Activated CD8-positive, alpha-beta memory T cell treated with anti-CD3 and anti-CD28 coated beads, Interleukin-2, amount 50 U/mL, for 48 hours (primary cell): Measurements from ENCODE around the gene MTO1.
"Not testable (repeated sequence)": the region's sequence is repeated elsewhere in the genome, so short reads cannot be mapped to it uniquely, and the experiment has no call there.

Experiments used
- DNase-seq: peaks from one replicate; pipeline ENCODE4 v3.0.0-alpha.2; 2020

Gene MTO1, protein sequence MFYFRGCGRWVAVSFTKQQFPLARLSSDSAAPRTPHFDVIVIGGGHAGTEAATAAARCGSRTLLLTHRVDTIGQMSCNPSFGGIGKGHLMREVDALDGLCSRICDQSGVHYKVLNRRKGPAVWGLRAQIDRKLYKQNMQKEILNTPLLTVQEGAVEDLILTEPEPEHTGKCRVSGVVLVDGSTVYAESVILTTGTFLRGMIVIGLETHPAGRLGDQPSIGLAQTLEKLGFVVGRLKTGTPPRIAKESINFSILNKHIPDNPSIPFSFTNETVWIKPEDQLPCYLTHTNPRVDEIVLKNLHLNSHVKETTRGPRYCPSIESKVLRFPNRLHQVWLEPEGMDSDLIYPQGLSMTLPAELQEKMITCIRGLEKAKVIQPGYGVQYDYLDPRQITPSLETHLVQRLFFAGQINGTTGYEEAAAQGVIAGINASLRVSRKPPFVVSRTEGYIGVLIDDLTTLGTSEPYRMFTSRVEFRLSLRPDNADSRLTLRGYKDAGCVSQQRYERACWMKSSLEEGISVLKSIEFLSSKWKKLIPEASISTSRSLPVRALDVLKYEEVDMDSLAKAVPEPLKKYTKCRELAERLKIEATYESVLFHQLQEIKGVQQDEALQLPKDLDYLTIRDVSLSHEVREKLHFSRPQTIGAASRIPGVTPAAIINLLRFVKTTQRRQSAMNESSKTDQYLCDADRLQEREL

DNA sequence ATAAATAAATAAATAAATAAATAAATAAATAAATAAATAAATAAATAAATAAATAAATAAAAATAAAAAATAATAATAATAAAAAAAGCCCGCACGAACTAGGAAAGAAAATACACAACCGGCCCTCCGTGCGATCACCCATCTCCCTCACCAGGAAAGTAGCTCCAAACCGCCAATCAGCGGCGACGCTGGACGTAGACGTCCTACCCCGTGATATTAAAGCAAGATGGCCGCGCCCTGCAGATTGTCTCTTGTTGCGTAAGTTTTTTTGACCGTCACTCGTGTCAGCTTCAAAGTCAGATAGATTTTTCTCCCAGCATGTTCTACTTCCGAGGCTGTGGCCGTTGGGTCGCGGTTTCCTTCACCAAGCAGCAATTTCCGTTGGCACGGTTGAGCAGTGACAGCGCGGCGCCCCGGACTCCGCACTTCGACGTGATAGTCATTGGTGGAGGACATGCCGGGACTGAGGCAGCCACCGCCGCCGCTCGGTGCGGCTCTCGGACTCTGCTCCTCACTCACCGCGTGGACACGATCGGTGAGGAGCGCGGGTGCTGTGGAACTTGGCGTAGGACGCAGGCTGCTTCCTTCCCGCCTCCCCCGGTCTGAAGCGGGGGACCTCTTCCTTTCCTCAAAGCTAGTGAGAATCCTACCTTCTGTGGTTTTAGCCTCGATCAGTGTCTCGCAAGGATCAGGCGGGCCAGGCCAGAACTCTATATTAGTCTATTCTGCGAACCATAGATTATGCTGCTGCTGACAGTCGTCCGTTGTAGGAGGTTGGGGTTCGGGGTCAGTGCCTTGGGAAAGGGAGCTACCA lies at the start of gene MTO1:
TSS of gene MTO1 (plus strand) at position 201 of the 814 bp plus-strand sequence. CDS start at position 319, 118 bp downstream.
- DNase-seq = peak; percentile 88

DNA sequence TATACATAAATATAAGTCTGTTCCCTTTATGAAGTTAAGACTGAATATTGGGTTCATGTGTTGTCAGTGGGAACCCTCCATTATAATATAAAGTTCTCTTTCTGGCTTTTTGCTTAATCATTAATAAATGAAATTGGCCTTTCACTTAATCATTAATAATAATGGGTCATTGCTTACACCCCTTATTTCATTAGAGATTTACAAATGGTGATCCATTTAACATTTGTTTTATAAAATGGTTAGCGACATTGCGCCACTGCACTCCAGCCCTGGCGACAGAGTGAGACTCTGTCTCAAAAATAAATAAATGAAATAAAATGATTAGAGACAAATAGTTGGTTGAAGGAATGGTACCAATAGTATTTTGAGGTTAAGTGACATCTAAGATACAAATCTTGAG lies 48.4 kb upstream of the MTO1 start:
- DNase-seq = no peak

DNA sequence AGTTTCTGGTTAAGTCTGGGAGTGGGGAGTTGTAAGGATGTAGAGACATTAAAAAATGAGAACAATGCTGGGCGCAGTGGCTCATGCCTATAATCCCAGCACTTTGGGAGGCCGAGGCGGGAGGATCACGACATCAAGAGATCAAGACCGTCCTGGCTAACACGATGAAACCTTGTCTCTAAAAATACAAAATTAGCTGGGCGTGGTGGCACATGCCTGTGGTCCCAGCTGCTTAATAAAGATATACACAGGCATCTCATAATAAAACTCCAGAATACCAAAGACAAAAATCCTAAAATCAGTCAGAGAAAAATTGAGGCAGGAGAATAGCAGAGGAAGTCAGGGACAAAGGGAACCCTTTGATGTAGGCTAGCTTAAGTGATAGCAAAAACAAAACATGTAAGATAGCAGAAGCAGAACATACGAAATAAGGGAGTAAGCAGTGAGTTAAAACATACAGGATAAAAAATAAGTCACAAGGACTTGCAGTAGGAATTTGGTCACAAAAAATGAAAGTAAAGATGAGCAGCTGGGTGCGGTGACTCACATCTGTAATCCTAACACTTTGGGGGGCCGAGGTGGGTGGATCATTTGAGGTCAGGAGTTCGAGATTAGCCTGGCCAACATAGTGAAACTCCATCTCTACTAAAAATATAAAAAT lies 43.3 kb upstream of the MTO1 start:
- DNase-seq = no peak

DNA sequence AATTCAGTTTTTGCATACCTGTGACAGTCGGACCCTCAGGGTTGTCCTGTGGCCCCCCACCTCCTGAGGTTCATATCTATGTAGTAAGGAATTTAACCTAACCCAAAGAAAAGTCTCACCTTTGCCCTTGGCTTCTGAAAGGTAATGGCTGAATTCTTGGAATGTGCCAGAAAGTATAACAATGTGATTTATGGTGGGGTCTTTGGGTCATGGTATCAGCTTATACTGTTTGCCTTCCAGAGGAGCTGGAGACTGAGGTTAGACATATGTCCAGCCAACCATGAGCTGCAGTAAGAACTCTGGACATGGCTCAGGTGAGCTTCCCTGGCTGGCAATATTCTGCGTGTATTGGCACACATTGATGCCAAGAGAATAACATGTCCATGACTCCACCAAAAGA lies 40.0 kb upstream of the MTO1 start:
- DNase-seq = no peak

DNA sequence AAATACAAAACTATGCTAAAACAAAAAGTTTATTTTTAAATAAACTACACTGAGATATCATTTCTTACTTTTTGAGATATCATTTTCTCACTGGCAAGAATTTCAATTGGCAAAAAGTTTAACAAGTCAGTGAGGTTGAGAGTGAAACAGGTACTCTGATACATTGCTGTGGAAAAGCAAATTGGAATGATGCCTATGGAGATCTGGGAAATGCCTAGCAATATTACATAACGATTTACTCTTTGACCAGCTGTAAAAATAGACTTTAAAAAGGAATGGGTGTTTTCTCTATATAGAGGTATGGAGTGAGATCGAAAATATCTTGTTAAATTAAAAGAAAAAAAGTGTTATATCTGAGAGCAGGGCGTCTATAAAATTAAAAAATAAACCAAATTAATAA lies 26.3 kb upstream of the MTO1 start:
- no peak for DNase-seq

DNA sequence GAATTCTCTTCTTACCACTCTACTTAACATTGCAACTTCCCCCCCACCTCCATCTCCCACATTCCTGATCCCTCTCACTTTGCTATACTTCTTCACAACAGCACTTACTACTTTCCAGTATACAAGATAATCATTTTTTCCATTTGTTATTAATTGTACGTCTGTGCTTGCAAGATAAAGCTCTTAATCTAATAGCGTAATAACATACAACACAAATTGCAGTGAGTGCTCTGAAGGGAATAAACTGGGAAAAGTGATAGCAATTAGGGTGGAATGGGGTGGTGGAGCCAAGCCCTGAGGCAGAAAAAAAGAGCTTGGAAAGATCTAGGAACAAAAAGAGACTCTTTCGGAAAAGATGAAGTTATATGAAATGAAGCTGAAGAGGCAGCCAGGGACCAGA lies 18.0 kb upstream of the MTO1 start:
- no peak for DNase-seq

DNA sequence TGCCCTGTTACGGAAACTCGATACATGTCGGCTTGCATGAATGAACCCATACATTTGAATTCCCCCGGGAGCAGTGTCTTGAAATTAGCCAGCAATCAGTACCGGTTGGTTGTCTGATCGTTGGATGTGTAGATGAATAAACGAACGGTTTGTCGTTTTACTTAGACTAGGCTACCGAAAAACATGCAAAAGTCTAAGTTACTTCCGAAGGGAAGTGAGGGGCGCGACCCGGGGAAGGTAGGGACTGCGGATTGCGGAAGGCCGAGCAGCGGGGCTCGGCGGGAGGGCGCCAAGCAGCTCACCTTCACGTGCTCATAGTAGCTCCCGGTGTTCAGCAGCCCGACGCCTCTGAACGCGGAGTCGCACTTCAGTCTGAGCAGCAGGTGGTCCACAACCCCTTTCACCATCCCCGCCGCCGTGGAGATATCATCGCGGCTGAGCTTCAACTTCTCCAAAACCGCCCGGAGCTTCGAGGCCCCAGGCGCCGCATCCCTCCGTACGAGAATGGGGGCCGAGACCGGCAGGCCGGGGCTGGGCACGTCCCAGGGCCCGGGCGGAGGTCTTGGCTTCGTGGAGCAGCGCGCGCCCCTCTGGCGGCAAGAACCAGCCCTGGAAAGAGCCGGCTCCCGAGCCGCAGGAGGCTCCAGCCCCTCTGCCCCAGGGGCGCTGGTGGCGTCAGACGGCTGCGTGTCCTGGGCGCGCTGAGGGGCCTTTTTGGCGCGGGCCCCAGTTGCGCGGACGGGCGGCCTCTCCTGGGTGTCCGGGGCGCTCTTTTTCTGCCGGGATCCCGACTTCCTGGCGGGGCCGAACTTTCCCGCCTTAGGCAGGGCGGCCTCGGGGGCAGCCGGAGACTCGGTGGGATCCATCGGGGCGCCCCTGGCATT lies 10.1 kb upstream of the MTO1 start:
- peak; percentile 78 for DNase-seq

DNA sequence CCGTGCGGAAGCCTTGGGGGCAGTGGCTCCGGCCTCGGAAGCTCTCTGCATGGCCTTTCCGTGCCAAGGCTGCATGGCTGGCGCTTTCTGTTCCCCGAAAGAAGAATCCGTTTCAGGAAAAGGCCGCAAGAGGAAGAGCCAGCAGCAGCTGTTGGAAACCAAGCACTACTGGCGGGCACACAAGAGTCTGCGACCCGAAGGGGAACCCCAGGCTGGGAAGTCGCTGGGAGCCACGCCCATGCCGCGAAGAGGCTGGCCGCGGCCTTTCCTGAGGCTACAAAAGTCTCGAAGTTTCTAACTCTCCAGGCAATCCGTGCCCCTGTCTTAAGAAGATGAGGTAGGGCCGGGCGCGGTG lies 9.5 kb upstream of the MTO1 start, which contains the start of gene CGAS:
TSS of gene CGAS (minus strand) at position 191 of the 355 bp plus-strand sequence. CDS start at position 75, 116 bp downstream.
- DNase-seq = peak; percentile 89

DNA sequence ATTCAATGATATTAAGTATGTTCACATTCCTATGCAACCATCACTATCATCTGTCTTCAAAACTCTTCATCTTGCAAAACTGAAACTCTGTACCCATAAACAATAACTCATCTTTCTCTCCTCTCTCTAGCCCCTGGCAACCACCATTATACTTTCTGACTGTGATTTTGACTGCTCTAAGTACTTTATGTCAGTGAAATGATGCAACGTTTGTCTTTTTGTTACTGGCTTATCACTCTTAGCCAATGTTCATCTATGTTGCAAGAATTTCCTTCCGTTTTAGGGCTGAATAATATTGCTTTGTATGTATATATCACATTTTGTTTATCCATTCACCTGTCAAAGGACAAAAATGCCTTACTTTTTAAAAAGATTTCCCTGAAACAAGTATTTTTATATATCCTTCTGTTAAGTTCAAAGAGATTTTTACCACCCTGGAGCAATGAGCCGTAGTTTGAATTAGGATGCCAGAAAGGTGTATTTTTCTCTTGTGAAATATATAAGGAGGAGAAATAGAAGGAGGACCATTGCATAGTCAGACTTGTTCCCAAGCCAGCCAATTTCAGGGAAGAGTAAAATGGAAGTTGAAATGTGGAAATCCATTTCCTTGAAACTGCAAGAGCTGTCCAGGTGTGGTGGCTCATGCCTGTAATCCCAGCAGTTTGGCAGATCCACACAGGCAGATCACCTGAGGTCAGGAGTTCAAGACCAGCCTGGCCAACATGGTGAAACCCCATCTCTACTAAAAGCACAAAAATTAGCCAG lies 5.5 kb upstream of the MTO1 start:
- DNase-seq = peak; percentile 20

DNA sequence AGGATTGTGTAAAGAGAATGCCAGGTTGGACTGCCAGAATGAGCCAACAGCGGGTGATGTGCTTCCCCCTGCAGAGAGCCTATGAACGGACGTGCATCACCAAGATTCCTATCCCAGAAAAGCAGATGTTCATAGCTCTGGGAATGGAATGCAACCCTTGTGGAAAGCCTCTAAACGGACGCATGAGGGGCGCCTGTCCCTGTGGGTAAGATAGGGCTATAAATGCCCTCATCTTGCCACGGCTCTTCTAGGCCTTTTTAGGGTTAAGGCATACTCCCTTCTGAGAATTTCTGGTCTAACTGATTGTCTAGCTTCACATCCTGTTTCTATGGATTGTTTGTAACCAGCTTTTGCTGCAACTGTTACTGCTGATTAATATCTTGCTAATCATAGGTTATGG lies 2.1 kb upstream of the MTO1 start:
- not testable (repeated sequence) for DNase-seq

DNA sequence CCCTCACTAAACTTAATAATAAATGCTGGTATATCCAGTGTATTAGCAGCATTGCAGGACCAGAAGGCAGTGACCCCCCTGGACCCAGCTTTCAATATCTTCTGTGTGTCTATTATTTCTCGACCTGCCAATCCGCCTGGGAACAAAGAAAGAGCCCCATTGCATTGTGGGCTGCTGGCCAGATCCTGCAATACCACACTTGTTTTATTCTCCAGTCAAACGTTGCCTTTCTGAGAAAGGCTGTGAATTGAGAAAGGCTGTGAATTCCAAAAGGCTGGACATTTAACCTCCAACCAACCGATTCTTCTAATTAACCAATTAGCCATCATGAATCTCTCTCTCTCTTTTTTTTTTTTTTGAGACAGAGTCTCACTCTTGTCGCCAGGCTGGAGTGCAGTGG lies 1.5 kb upstream of the MTO1 start:
- DNase-seq = no peak

DNA sequence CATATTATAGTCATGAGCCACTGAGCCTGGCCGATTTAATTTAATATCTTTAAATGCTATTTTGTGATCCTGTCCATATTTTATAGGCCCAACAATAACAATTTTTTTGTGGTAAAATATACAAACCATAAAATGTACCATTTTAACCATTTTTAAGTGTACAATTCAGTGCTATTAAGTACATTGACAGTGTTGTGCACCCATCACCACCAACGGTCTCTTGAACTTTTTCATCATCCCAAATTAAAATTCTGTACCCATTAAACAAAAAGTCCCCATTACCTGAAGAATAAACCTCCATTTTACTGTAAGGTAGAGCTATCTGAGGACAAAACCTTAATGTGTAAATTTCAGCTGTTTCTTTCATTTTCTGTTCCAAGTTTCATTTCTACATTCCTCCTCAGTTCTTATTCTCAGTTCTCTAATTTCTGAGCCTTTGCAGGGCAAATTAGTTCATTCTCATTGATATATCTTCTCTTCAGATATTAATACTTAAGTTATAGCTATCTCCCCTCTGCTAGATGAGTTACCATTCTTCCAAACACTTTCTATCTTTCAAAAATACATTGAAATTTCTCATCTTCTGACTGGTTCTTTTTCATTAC lies 10.3 kb downstream of the MTO1 start:
- no peak for DNase-seq

DNA sequence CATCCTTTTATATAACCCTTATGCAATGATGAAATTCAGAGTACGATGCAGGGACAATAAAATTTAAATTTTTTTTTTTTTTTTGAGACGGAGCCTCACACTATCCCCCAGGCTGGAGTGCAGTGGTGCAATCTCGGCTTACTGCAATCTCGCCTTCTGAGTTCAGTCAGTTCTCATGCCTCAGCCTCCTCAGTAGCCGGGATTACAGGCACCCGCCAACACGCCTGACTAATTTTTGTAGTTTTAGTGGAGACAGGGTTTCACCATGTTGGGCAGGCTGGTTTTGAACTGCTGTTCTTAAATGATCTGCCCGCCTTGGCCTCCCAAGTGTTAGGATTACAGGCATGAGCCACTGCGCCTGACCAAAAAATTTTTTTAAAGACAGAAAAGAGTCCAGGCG lies 15.2 kb downstream of the MTO1 start:
- DNase-seq = no peak

DNA sequence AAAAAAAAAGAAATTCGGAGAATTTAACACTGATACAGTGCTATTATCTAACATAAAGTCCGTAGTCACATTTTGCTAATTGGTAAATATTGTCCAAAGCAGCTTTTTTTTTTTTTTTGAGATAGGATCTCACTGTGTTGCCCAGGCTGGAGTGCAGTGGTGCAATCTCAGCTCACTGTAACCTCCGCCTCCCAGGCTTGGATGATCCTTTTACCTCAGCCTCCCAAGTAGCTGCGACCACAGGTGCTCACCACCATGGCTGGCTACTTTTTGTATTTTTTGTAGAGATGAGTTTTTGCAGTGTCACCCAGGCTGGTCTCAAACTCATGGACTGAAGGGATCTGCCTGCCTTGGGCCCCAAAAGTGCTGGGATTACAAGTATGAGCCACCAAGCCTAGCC lies 15.9 kb downstream of the MTO1 start:
- no peak for DNase-seq

DNA sequence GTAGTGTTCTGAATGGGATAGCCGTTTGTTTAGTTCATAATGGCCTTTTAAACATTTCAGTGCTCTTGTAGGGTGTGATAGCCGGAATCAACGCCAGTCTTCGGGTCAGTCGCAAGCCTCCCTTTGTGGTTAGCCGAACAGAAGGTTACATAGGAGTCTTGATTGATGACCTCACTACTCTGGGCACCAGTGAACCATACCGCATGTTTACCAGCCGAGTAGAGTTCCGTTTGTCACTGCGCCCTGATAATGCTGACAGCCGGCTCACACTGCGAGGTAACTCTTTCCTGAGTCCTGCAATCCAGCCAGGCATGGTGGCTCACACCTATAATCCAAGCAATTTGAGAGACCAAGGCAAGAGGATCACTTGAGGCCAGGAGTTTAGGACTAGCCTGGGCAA lies 20.4 kb downstream of the MTO1 start:
- DNase-seq = no peak

DNA sequence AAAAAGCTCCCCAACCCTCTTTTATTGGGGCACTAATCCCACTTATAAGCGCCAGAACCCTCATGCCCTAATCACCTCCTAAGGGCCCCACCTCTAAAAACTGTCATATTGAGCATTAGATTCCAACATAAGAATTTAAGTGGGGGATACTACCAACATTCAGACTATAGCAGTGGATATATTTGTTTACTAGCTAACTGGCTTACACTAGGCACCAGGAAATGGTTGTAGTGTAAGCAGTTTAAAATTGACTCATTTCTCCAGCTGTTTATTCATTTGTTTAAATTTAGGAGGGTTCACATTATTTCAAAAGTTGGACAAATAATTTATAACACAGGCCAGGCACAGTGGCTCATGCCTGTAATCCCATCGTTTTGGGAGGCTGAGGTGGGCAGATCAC lies 22.9 kb downstream of the MTO1 start:
- no peak for DNase-seq

DNA sequence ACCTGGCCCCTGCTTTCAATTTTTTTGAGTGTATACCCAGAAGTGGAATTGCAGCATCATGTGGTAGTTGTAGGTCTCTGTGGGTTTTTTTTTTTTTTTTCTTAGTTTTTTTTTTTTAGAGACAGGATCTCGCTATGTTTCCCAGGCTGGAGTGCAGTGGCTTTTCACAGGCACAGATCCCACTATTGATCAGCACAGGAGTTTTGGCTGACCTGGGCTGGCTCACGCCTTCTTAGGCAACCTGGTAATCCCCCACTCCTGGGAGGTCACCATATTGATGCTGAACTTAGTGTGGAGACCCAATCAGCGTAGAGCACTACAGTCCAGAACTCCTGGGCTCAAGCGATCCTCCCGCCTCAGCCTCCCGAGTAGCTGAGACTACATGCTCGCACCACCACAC lies 25.9 kb downstream of the MTO1 start:
- DNase-seq = no peak

DNA sequence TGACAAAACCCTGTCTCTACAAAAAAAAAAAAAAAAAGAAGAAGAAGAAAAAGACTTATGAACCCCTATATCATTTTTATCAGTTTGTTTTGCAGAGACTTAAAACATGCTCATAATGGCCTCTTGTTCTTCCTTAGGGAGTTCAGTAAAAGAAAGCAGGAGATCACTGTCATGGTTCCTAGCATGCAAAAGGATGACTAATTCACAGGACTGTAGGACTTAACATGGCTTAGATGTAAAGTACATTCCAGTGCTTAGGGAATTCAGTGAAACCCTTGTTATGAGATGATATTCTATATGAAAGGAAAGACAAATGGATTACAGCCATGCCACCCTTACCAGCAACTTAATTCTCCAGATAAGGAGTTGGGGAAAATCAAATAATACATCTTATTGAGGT lies 29.8 kb downstream of the MTO1 start:
- DNase-seq = no peak

DNA sequence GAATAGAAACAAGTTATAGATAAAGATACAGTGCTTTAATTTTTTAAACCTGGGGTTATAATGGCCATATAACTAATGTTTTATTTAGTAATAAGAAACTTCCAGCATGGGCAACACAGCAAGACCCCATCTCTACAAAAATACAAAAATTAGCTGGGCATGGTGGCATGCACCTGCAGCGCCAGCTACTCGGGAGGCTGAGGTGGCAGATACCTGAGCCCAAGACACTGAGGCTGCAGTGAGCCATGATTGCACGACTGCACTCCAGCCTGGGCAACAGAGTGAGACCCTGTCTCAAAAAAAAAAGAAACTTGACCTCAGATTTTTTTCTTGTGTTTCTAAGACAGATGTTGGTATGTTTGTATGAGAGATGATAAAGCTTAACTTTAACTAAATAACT lies 36.4 kb downstream of the MTO1 start:
- DNase-seq = no peak

DNA sequence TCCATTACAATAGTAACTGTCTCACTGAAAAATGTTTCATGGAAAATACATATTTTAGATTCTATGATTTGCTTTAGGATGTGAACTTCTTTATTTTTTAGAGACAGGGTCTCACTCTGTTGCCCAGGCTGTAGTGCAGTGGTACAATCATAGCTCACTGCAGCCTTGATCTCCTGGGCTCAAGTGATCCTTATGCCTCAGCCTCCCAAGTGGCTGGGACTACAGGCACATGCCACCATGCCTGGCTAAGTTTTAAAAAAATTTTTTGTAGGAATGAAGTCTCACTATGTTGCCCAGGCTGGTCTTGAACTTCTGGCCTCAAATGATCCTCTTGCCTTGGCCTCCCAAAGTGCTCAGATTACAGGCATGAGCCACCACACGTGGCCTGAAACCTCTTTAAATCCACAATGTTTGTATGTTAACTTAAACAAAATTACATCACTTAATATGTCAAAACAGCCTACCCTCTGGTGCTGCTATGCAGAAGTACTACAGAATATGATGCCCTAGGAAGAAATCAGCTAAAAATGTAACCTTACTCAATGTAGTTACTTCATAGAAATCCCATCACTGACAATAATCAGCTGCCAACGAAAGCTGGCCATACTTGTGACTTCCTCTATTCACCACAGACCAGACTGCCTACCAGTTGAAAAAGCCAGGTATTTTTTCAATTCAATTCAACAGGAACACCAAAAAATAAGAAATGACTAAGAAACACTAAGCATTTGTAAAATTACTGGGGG lies 41.7 kb downstream of the MTO1 start:
- no peak for DNase-seq
